Tibial artery (tissue), 4 donors: ENCODE measurements around the gene BARX1.

Experiments used
- DNase-seq, 2 donors: peaks; one replicate each; pipeline ENCODE4 v3.0.0-alpha.2; 2019
- H3K27ac ChIP-seq, 2 donors: fragments of 200-600 bp; sonication (generic) in 1 of 2; 1 replicate in 1 of 2; 2 replicates in 1 of 2; pipeline ENCODE4 v1.5.1; 2018 to 2019; ENCODE audit warnings: mild to moderate bottlenecking in 1 of 2
- H3K27me3 ChIP-seq, 2 donors: fragments of 200-600 bp; sonication (generic) in 1 of 2; one replicate each; pipeline versions ENCODE4 v1.5.1 to v1.6.0; 2016 to 2019
- H3K36me3 ChIP-seq, 3 donors: fragments of 200-600 bp; sonication (generic) in 2 of 3; one replicate each; pipeline ENCODE4 v1.5.1; 2016 to 2019; ENCODE audit warnings: mild to moderate bottlenecking in 2 of 3
- H3K4me1 ChIP-seq, 4 donors: fragments of 200-600 bp; sonication (generic) in 2 of 4; 1 replicate in 3 of 4; 2 replicates in 1 of 4; pipeline ENCODE4 v1.5.1; 2016 to 2019
- H3K4me3 ChIP-seq, 2 donors: fragments of 200-600 bp; sonication (generic) in 1 of 2; 1 replicate in 1 of 2; 2 replicates in 1 of 2; pipeline ENCODE4 v1.5.1; 2018 to 2019; ENCODE audit warnings: mild to moderate bottlenecking in 2 of 2
- H3K9me3 ChIP-seq, 3 donors: fragments of 200-600 bp; sonication (generic) in 1 of 3; one replicate each; pipeline ENCODE4 v1.5.1; 2016 to 2019
- CTCF ChIP-seq, 2 experiments: fragments of 200-600 bp in 1 of 2; fragments of 450-650 bp in 1 of 2; IDR thresholded peaks; one replicate each; pipeline ENCODE4 v1.5.1; 2017 to 2019; ENCODE audit warnings: antibody characterized with exemption in 2 of 2, mild to moderate bottlenecking in 1 of 2, moderate library complexity in 1 of 2
- intact Hi-C: fragments of 100-400 bp; cut with DNase I; formaldehyde crosslinking; loops from one replicate; pipeline ENCODE4 v1.15.0; 2023; ENCODE audit warnings: low total_unique reads

Gene BARX1

GRCh38 chr9:93994132-93994531 is 39.0 kb upstream of the BARX1 start:
- no peaks in the 10 kb centered on the region for H3K4me1 ChIP-seq
- no peak for DNase-seq
- H3K4me3 ChIP-seq = no peak overlapping the region
- H3K9me3 ChIP-seq = peaks cover 0 to 15% (median 0%) of the 10 kb centered on the region in 3 donors
- intact Hi-C loops = no loop called here
- no peaks in the 10 kb centered on the region for H3K27me3 ChIP-seq
- no peak for TF ChIP-seq CTCF (IDR thresholded peaks at IDR 0.05)
- no peaks in the 10 kb centered on the region for H3K36me3 ChIP-seq
- no peak overlapping the region for H3K27ac ChIP-seq

- no peak overlapping the region for H3K4me3 ChIP-seq
- H3K36me3 ChIP-seq = no peaks in the 10 kb centered on the region
- H3K9me3 ChIP-seq = peaks cover 0 to 15% (median 0%) of the 10 kb centered on the region in 3 donors
- no peak overlapping the region for H3K27ac ChIP-seq
- DNase-seq = no peak
- no peak for TF ChIP-seq CTCF (IDR thresholded peaks at IDR 0.05)
- H3K27me3 ChIP-seq = no peaks in the 10 kb centered on the region
- intact Hi-C loops = no loop called here
- H3K4me1 ChIP-seq = no peaks in the 10 kb centered on the region
Observed at GRCh38 chr9:93992830-93993229, 37.7 kb upstream of the BARX1 start.

- DNase-seq = no peak
- no peaks in the 10 kb centered on the region for H3K36me3 ChIP-seq
- H3K27me3 ChIP-seq = no peaks in the 10 kb centered on the region
- no peak for TF ChIP-seq CTCF (IDR thresholded peaks at IDR 0.05)
- H3K4me3 ChIP-seq = no peak overlapping the region
- no peak overlapping the region for H3K27ac ChIP-seq
- H3K9me3 ChIP-seq = peaks cover 0 to 25% (median 4%) of the 10 kb centered on the region in 3 donors
- intact Hi-C loops = no loop called here
- H3K4me1 ChIP-seq = no peaks in the 10 kb centered on the region
Observed at GRCh38 chr9:93990448-93990847, 35.3 kb upstream of the BARX1 start.

- H3K27me3 ChIP-seq = no peaks in the 10 kb centered on the region
- no peak overlapping the region for H3K27ac ChIP-seq
- H3K36me3 ChIP-seq = no peaks in the 10 kb centered on the region
- TF ChIP-seq CTCF (IDR thresholded peaks at IDR 0.05) = no peak
- intact Hi-C loops = no loop called here
- no peaks in the 10 kb centered on the region for H3K4me1 ChIP-seq
- peaks cover 0 to 25% (median 4%) of the 10 kb centered on the region in 3 donors for H3K9me3 ChIP-seq
- H3K4me3 ChIP-seq = no peak overlapping the region
- DNase-seq = no peak
Observed at GRCh38 chr9:93988056-93988455, 32.9 kb upstream of the BARX1 start.

GRCh38 chr9:93984860-93985259 is 29.7 kb upstream of the BARX1 start:
- no peak for DNase-seq
- peaks cover 0 to 11% (median 4%) of the 10 kb centered on the region in 3 donors for H3K9me3 ChIP-seq
- no peaks in the 10 kb centered on the region for H3K36me3 ChIP-seq
- H3K4me3 ChIP-seq = no peak overlapping the region
- intact Hi-C loops = no loop called here
- no peak for TF ChIP-seq CTCF (IDR thresholded peaks at IDR 0.05)
- H3K27ac ChIP-seq = no peak overlapping the region
- H3K27me3 ChIP-seq = no peaks in the 10 kb centered on the region
- no peaks in the 10 kb centered on the region for H3K4me1 ChIP-seq

- Histone ChIP-seq H3K27ac (no peak overlapping the region), H3K4me3 (no peak overlapping the region), H3K27me3 (peaks cover 0 to 6% of the 10 kb centered on the region in 2 donors), H3K36me3 (no peaks in the 10 kb centered on the region), H3K4me1 (no peaks in the 10 kb centered on the region), H3K9me3 (peaks cover 0 to 10% (median 4%) of the 10 kb centered on the region in 3 donors)
- no peak for DNase-seq
- no peak for TF ChIP-seq CTCF (IDR thresholded peaks at IDR 0.05)
- intact Hi-C loops = no loop called here
Observed at GRCh38 chr9:93983875-93984274, 28.7 kb upstream of the BARX1 start.
